ENCODE data around the gene CRYGN. TPM values are rescaled to one million over a fixed set of nuclear protein-coding genes. Genes with fewer than 3 reads are reported as not detected.

CRYGN gene
- total and polyA plus RNA-seq, 2 experiments from 2014 or later = 0.59 to 1.5 TPM

- TF ChIP-seq CREB1 (CRISPR knock-in tag; IDR thresholded peaks at IDR 0.05; ENCODE audit: low read depth) = no peak
Observed at GRCh38 chr7:151439855-151440798, at the start of gene CRYGN (continued).

GRCh38 chr7:151489498-151489897 lies 49.6 kb upstream of the CRYGN start:
- no peak overlapping the region for H3K4me3 ChIP-seq
- Mint-ChIP-seq H3K36me3 (ENCODE audit: low read depth) (peaks cover 62% of the 10 kb centered on the region), H3K4me3 (no peak overlapping the region), H3K9me3 (no peaks in the 10 kb centered on the region), H3K27ac (no peak overlapping the region), H3K27me3 (ENCODE audit: insufficient read depth, low read depth, poor library complexity) (peaks cover 1% of the 10 kb centered on the region), H3K4me1 (peaks cover 52% of the 10 kb centered on the region)
- ATAC-seq (no peak), DNase-seq (ENCODE audit: low spot score) (no peak)
- no peaks in the 10 kb centered on the region for H3K27me3 ChIP-seq (ENCODE audit: insufficient read depth)
- H3K4me1 ChIP-seq (ENCODE audit: insufficient read depth) = peaks cover 43% of the 10 kb centered on the region
- H3K4me2 ChIP-seq = no peak overlapping the region
- H3K27ac ChIP-seq (ENCODE audit: low read depth) = peak overlapping the region; percentile 35
- no peaks in the 10 kb centered on the region; the same call in 1 of the 2 replicates for H3K36me3 ChIP-seq (ENCODE audit: insufficient read depth)
- TF ChIP-seq EZH2 (IDR thresholded peaks at IDR 0.05; ENCODE audit: low read depth, unreplicated experiment) (no peak), ZNF114 (CRISPR knock-in tag; IDR thresholded peaks at IDR 0.05) (no peak), EZH2phosphoT487 (IDR thresholded peaks at IDR 0.05; ENCODE audit: unreplicated experiment) (no peak), NANOG (IDR thresholded peaks at IDR 0.05; ENCODE audit: borderline replicate concordance) (no peak)
- TF ChIP-seq, protein P1, sequence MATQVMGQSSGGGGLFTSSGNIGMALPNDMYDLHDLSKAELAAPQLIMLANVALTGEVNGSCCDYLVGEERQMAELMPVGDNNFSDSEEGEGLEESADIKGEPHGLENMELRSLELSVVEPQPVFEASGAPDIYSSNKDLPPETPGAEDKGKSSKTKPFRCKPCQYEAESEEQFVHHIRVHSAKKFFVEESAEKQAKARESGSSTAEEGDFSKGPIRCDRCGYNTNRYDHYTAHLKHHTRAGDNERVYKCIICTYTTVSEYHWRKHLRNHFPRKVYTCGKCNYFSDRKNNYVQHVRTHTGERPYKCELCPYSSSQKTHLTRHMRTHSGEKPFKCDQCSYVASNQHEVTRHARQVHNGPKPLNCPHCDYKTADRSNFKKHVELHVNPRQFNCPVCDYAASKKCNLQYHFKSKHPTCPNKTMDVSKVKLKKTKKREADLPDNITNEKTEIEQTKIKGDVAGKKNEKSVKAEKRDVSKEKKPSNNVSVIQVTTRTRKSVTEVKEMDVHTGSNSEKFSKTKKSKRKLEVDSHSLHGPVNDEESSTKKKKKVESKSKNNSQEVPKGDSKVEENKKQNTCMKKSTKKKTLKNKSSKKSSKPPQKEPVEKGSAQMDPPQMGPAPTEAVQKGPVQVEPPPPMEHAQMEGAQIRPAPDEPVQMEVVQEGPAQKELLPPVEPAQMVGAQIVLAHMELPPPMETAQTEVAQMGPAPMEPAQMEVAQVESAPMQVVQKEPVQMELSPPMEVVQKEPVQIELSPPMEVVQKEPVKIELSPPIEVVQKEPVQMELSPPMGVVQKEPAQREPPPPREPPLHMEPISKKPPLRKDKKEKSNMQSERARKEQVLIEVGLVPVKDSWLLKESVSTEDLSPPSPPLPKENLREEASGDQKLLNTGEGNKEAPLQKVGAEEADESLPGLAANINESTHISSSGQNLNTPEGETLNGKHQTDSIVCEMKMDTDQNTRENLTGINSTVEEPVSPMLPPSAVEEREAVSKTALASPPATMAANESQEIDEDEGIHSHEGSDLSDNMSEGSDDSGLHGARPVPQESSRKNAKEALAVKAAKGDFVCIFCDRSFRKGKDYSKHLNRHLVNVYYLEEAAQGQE (IDR thresholded peaks at IDR 0.05; ENCODE audit: unreplicated experiment) = no peak
- TF ChIP-seq, protein P2, sequence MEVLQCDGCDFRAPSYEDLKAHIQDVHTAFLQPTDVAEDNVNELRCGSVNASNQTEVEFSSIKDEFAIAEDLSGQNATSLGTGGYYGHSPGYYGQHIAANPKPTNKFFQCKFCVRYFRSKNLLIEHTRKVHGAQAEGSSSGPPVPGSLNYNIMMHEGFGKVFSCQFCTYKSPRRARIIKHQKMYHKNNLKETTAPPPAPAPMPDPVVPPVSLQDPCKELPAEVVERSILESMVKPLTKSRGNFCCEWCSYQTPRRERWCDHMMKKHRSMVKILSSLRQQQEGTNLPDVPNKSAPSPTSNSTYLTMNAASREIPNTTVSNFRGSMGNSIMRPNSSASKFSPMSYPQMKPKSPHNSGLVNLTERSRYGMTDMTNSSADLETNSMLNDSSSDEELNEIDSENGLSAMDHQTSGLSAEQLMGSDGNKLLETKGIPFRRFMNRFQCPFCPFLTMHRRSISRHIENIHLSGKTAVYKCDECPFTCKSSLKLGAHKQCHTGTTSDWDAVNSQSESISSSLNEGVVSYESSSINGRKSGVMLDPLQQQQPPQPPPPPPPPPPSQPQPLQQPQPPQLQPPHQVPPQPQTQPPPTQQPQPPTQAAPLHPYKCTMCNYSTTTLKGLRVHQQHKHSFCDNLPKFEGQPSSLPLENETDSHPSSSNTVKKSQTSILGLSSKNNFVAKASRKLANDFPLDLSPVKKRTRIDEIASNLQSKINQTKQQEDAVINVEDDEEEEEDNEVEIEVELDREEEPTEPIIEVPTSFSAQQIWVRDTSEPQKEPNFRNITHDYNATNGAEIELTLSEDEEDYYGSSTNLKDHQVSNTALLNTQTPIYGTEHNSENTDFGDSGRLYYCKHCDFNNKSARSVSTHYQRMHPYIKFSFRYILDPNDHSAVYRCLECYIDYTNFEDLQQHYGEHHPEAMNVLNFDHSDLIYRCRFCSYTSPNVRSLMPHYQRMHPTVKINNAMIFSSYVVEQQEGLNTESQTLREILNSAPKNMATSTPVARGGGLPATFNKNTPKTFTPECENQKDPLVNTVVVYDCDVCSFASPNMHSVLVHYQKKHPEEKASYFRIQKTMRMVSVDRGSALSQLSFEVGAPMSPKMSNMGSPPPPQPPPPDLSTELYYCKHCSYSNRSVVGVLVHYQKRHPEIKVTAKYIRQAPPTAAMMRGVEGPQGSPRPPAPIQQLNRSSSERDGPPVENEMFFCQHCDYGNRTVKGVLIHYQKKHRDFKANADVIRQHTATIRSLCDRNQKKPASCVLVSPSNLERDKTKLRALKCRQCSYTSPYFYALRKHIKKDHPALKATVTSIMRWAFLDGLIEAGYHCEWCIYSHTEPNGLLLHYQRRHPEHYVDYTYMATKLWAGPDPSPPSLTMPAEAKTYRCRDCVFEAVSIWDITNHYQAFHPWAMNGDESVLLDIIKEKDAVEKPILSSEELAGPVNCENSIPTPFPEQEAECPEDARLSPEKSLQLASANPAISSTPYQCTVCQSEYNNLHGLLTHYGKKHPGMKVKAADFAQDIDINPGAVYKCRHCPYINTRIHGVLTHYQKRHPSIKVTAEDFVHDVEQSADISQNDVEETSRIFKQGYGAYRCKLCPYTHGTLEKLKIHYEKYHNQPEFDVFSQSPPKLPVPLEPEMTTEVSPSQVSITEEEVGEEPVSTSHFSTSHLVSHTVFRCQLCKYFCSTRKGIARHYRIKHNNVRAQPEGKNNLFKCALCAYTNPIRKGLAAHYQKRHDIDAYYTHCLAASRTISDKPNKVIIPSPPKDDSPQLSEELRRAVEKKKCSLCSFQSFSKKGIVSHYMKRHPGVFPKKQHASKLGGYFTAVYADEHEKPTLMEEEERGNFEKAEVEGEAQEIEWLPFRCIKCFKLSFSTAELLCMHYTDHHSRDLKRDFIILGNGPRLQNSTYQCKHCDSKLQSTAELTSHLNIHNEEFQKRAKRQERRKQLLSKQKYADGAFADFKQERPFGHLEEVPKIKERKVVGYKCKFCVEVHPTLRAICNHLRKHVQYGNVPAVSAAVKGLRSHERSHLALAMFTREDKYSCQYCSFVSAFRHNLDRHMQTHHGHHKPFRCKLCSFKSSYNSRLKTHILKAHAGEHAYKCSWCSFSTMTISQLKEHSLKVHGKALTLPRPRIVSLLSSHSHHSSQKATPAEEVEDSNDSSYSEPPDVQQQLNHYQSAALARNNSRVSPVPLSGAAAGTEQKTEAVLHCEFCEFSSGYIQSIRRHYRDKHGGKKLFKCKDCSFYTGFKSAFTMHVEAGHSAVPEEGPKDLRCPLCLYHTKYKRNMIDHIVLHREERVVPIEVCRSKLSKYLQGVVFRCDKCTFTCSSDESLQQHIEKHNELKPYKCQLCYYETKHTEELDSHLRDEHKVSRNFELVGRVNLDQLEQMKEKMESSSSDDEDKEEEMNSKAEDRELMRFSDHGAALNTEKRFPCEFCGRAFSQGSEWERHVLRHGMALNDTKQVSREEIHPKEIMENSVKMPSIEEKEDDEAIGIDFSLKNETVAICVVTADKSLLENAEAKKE (CRISPR knock-in tag; IDR thresholded peaks at IDR 0.05) = no peak
- TF ChIP-seq, protein P3, sequence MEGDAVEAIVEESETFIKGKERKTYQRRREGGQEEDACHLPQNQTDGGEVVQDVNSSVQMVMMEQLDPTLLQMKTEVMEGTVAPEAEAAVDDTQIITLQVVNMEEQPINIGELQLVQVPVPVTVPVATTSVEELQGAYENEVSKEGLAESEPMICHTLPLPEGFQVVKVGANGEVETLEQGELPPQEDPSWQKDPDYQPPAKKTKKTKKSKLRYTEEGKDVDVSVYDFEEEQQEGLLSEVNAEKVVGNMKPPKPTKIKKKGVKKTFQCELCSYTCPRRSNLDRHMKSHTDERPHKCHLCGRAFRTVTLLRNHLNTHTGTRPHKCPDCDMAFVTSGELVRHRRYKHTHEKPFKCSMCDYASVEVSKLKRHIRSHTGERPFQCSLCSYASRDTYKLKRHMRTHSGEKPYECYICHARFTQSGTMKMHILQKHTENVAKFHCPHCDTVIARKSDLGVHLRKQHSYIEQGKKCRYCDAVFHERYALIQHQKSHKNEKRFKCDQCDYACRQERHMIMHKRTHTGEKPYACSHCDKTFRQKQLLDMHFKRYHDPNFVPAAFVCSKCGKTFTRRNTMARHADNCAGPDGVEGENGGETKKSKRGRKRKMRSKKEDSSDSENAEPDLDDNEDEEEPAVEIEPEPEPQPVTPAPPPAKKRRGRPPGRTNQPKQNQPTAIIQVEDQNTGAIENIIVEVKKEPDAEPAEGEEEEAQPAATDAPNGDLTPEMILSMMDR (conservative IDR thresholded peaks at IDR 0.05; ENCODE audit: low read depth in 2 of 2) = no peak
- H3K79me2 ChIP-seq (replicated peaks; ENCODE audit: insufficient read depth) = peaks cover 95% of the 10 kb centered on the region
- no peaks in the 10 kb centered on the region for H3F3A ChIP-seq (replicated peaks; ENCODE audit: low read depth)
- H3K9me2 ChIP-seq (ENCODE audit: insufficient read depth) = no peaks in the 10 kb centered on the region
- H2AFZ ChIP-seq = no peak overlapping the region
- H4K20me1 ChIP-seq (replicated peaks; ENCODE audit: insufficient read depth) = peaks cover 25% of the 10 kb centered on the region

All from GM23338 (cell line).